Parathyroid adenoma (tissue), 2 donors: Measurements from ENCODE around the gene FIGNL1.

Experiments
- H2AFZ ChIP-seq: fragments of 300-600 bp; sonication (generic); one replicate; pipeline ENCODE4 v1.7.0; 2017; ENCODE audit warnings: antibody characterized with exemption, mild to moderate bottlenecking
- H3K27ac ChIP-seq: fragments of 300-600 bp; sonication (generic); one replicate; pipeline ENCODE4 v1.7.0; 2017
- H3K27me3 ChIP-seq: fragments of 300-600 bp; sonication (generic); one replicate; pipeline ENCODE4 v1.7.0; 2017; ENCODE audit warnings: low read length; ENCODE audit not compliant: control insufficient read depth, insufficient read depth
- H3K36me3 ChIP-seq: fragments of 300-600 bp; sonication (generic); one replicate; pipeline ENCODE4 v1.7.0; 2017; ENCODE audit warnings: low read length; ENCODE audit not compliant: control insufficient read depth, insufficient read depth
- H3K4me1 ChIP-seq: fragments of 300-600 bp; sonication (generic); one replicate; pipeline ENCODE4 v1.7.0; 2017; ENCODE audit warnings: control low read depth
- H3K4me2 ChIP-seq: fragments of 300-600 bp; sonication (generic); one replicate; pipeline ENCODE4 v1.7.0; 2017; ENCODE audit warnings: low read length
- H3K4me3 ChIP-seq: fragments of 300-600 bp; sonication (generic); one replicate; pipeline ENCODE4 v1.7.0; 2017; ENCODE audit warnings: low read depth, low read length
- H3K79me2 ChIP-seq: fragments of 300-600 bp; sonication (generic); one replicate; pipeline ENCODE4 v1.7.0; 2017; ENCODE audit warnings: control low read depth
- H3K9ac ChIP-seq: fragments of 300-600 bp; sonication (generic); one replicate; pipeline ENCODE4 v1.7.0; 2017; ENCODE audit warnings: mild to moderate bottlenecking
- H3K9me3 ChIP-seq: fragments of 300-600 bp; sonication (generic); one replicate; pipeline ENCODE4 v1.7.0; 2017; ENCODE audit warnings: low read length; ENCODE audit not compliant: control insufficient read depth
- CTCF ChIP-seq: fragments of 300-600 bp; sonication (generic); IDR thresholded peaks from one replicate; pipeline ENCODE4 v1.7.0; 2017; ENCODE audit warnings: antibody characterized with exemption, mild to moderate bottlenecking
- donor health status: primary hyperparathyroidism.

FIGNL1 gene

GRCh38 chr7:50467817-50468610 lies 17.9 kb upstream of the FIGNL1 start:
- H3K4me2 ChIP-seq, result peak overlapping the region; percentile 53
- no peak overlapping the region for H3K27ac ChIP-seq
- peak; percentile 96 for TF ChIP-seq CTCF
- H3K79me2 ChIP-seq, result no peaks in the 10 kb centered on the region
- H2AFZ ChIP-seq, result peak overlapping the region; percentile 91
- no peak overlapping the region for H3K4me3 ChIP-seq
- no peaks in the 10 kb centered on the region for H3K27me3 ChIP-seq
- H3K9ac ChIP-seq, result no peak overlapping the region
- H3K4me1 ChIP-seq, result peaks cover 7% of the 10 kb centered on the region
- no peaks in the 10 kb centered on the region for H3K36me3 ChIP-seq
- H3K9me3 ChIP-seq, result no peaks in the 10 kb centered on the region

- no peak overlapping the region for H2AFZ ChIP-seq
- no peaks in the 10 kb centered on the region for H3K79me2 ChIP-seq
- no peak overlapping the region for H3K4me3 ChIP-seq
- H3K4me2 ChIP-seq, result no peak overlapping the region
- TF ChIP-seq CTCF, result no peak
- H3K27me3 ChIP-seq, result no peaks in the 10 kb centered on the region
- H3K27ac ChIP-seq, result no peak overlapping the region
- H3K9ac ChIP-seq, result no peak overlapping the region
- no peaks in the 10 kb centered on the region for H3K36me3 ChIP-seq
- H3K9me3 ChIP-seq, result no peaks in the 10 kb centered on the region
- H3K4me1 ChIP-seq, result peaks cover 7% of the 10 kb centered on the region
Measured at GRCh38 chr7:50466815-50467585, 16.9 kb upstream of the FIGNL1 start.

- H2AFZ ChIP-seq, result no peak overlapping the region
- no peak for TF ChIP-seq CTCF
- H3K4me3 ChIP-seq, result no peak overlapping the region
Measured at GRCh38 chr7:50463035-50463434, 12.9 kb upstream of the FIGNL1 start.

GRCh38 chr7:50462361-50462760 lies 12.2 kb upstream of the FIGNL1 start:
- no peaks in the 10 kb centered on the region for H3K27me3 ChIP-seq
- no peak overlapping the region for H3K27ac ChIP-seq
- H3K4me2 ChIP-seq, result no peak overlapping the region
- no peak overlapping the region for H3K4me3 ChIP-seq
- H3K9ac ChIP-seq, result no peak overlapping the region
- TF ChIP-seq CTCF, result no peak
- no peaks in the 10 kb centered on the region for H3K4me1 ChIP-seq
- no peaks in the 10 kb centered on the region for H3K79me2 ChIP-seq
- no peak overlapping the region for H2AFZ ChIP-seq
- no peaks in the 10 kb centered on the region for H3K9me3 ChIP-seq
- no peaks in the 10 kb centered on the region for H3K36me3 ChIP-seq

More at GRCh38 chr7:50463035-50463434, 12.9 kb upstream of the FIGNL1 start:
- H3K9ac ChIP-seq, result no peak overlapping the region
- no peaks in the 10 kb centered on the region for H3K27me3 ChIP-seq
- H3K4me2 ChIP-seq, result no peak overlapping the region
- H3K9me3 ChIP-seq, result no peaks in the 10 kb centered on the region
- H3K36me3 ChIP-seq, result no peaks in the 10 kb centered on the region
- peaks cover 4% of the 10 kb centered on the region for H3K4me1 ChIP-seq
- no peak overlapping the region for H3K27ac ChIP-seq
- no peaks in the 10 kb centered on the region for H3K79me2 ChIP-seq
